Left cardiac atrium (tissue), 4 donors: ENCODE results near the gene TNNT3. TPM values are rescaled to one million over a fixed set of nuclear protein-coding genes. Genes with fewer than 3 reads are reported as not detected.
"Not testable (repeated sequence)": the region's sequence is repeated elsewhere in the genome, so short reads cannot be mapped to it uniquely, and the experiment has no call there.

Source experiments
- ATAC-seq, 2 donors: fragments of 200-7000 bp; cut with Tn5 transposase; one replicate each; pipeline ENCODE4 v1.9.1; 2020; ENCODE audit warnings: mild to moderate bottlenecking in 2 of 2, moderate library complexity in 2 of 2
- DNase-seq: peaks from one replicate; pipeline ENCODE4 v3.0.0-alpha.2; 2020
- intact Hi-C, 2 donors: fragments of 100-400 bp; cut with DNase I; formaldehyde crosslinking; loops; one replicate each; pipeline versions ENCODE4 v1.14.1 to v1.15.1; 2022 to 2023
- long read RNA-seq: library from polyadenylated mRNA; unstranded; transcript quantifications from one replicate; pipeline ENCODE4 v2.0.0, GENCODE V29; 2021
- total RNA-seq, 2 donors: library from RNA; stranded (reverse); fragmentation: NEBNext Ultra II Directional; extraction: Animal tissue kit (Norgen Biotek cat#: 25700); gene quantifications; one replicate each; pipeline ENCODE4 v1.2.1, GENCODE V29; 2021
- donor health status: DM: no; HTN: yes; CAD: no.
- donor health status: DM: no; HTN: yes; CAD: no; lungs with severe emphysema.
- donor health status: DM: yes; HTN: yes; CAD: no.
- donor health status: Dilated cardiomyopathy.

The TNNT3 gene
- total RNA-seq = 10 to 100 TPM; 11.7 to 28.5 TPM
- long read RNA-seq, partial matches to known transcripts = 5 of 6 reads
- long read RNA-seq, other reads (novel, unspliced or antisense) = 1 of 6 reads

GRCh38 chr11:1919391-1920127 lies at the start of gene TNNT3:
TNNT3 (plus strand) TSS chr11:1919703; CDS start chr11:1922875, 3,172 bp downstream.
- ATAC-seq (peak in 1 of 2 donors; percentile 10), DNase-seq (no peak)
- intact Hi-C loops = loop anchor here (5.0 kb wide), 1 partner anchor 37 kb away; no protein-coding TSS in a partner anchor

GRCh38 chr11:1870326-1870696 lies 49.2 kb upstream of the TNNT3 start:
- ATAC-seq = peak in 1 of 2 donors; percentile 1
- intact Hi-C loops = no loop called here

GRCh38 chr11:1870721-1871466 lies 48.6 kb upstream of the TNNT3 start:
- DNase-seq (peak; percentile 32), ATAC-seq (peak; percentile 26 to 29)
- intact Hi-C loops = no loop called here

More at GRCh38 chr11:1870326-1870696, 49.2 kb upstream of the TNNT3 start:
- peak; percentile 16 for DNase-seq

GRCh38 chr11:1871531-1871930 lies 48.0 kb upstream of the TNNT3 start:
- peak; percentile 19 for DNase-seq

GRCh38 chr11:1872267-1872985 lies 47.1 kb upstream of the TNNT3 start:
- DNase-seq = peak; percentile 19
- no peak for ATAC-seq
- intact Hi-C loops = no loop called here

More at GRCh38 chr11:1871531-1871930, 48.0 kb upstream of the TNNT3 start:
- intact Hi-C loops = no loop called here
- no peak for ATAC-seq

- peak; percentile 38 for DNase-seq
- intact Hi-C loops = no loop called here
- ATAC-seq = peak in 1 of 2 donors; percentile 8
Measured at GRCh38 chr11:1873048-1873812, 46.3 kb upstream of the TNNT3 start.

GRCh38 chr11:1873813-1874150 lies 45.7 kb upstream of the TNNT3 start:
- ATAC-seq, intact Hi-C loops: not testable (repeated sequence)
- DNase-seq = peak; percentile 7

GRCh38 chr11:1874441-1875092 lies 44.9 kb upstream of the TNNT3 start:
- peak; percentile 29 for DNase-seq
- ATAC-seq, intact Hi-C loops: not testable (repeated sequence)

GRCh38 chr11:1875093-1875850 lies 44.2 kb upstream of the TNNT3 start:
- intact Hi-C loops = no loop called here
- peak; percentile 29 for DNase-seq
- no peak for ATAC-seq

GRCh38 chr11:1875851-1876301 lies 43.6 kb upstream of the TNNT3 start:
- DNase-seq = peak; percentile 23
- ATAC-seq, intact Hi-C loops: not testable (repeated sequence)

- peak; percentile 58 for DNase-seq
- intact Hi-C loops = no loop called here
- peak in 1 of 2 donors; percentile 2 for ATAC-seq
Measured at GRCh38 chr11:1876361-1877063, 43.0 kb upstream of the TNNT3 start.

GRCh38 chr11:1877211-1878136 lies 42.0 kb upstream of the TNNT3 start:
- intact Hi-C loops = no loop called here
- peak; percentile 73 for DNase-seq
- no peak for ATAC-seq

GRCh38 chr11:1878137-1879031 lies 41.1 kb upstream of the TNNT3 start:
- intact Hi-C loops = no loop called here
- peak; percentile 34 for DNase-seq
- no peak for ATAC-seq

- ATAC-seq = no peak
- intact Hi-C loops = no loop called here
- DNase-seq = no peak
Measured at GRCh38 chr11:1879342-1879940, 40.1 kb upstream of the TNNT3 start.
